Measurements from ENCODE around the gene CD7. TPM values are rescaled to one million over a fixed set of nuclear protein-coding genes. Genes with fewer than 3 reads are reported as not detected.

The CD7 gene
- total and polyA plus RNA-seq, 2 donors (not counting 3 experiments of a cell fraction or from before 2014, with no cell fraction given): not detected

- no peak overlapping the region for H3K27ac ChIP-seq (ENCODE audit: insufficient read depth, low read depth, low read length)
- no peak overlapping the region for H3K4me2 ChIP-seq (ENCODE audit: insufficient read depth, low read length)
- no peak for DNase-seq (ENCODE audit: low read depth, low spot score)
- no peak overlapping the region for H2AFZ ChIP-seq (ENCODE audit: low read depth, low read length)
- FAIRE-seq: no peak
- peaks cover 15% of the 10 kb centered on the region for H3K4me1 ChIP-seq (ENCODE audit: control insufficient read depth, extremely low read depth, insufficient read depth, low read length)
- no peaks in the 10 kb centered on the region for H4K20me1 ChIP-seq (replicated peaks; ENCODE audit: control insufficient read depth, extremely low read depth, insufficient read depth, low read length)
- dilution Hi-C loops (cut with MboI; ENCODE audit: extremely low pct_ligation_motif_present, low sequenced_read_pairs) (no loop called here), intact Hi-C loops (cut with micrococcal nuclease) (no loop called here)
- no peaks in the 10 kb centered on the region for H3K36me3 ChIP-seq (ENCODE audit: control insufficient read depth in 2 of 2, extremely low read depth in 1 of 2, insufficient read depth in 2 of 2, low read length in 2 of 2)
- no peaks in the 10 kb centered on the region for H3K79me2 ChIP-seq (ENCODE audit: control insufficient read depth, insufficient read depth, low read length)
- TF ChIP-seq CTCF (IDR thresholded peaks at IDR 0.05; ENCODE audit: extremely low read depth in 1 of 2, insufficient read depth in 1 of 2, low read depth in 1 of 2, low read length in 2 of 2): no peak
- no TSS peak for BruUV-seq (replicated peaks)
- H3K9me3 ChIP-seq (replicated peaks; ENCODE audit: control insufficient read depth, insufficient read depth, low read length): no peaks in the 10 kb centered on the region
- H3K27me3 ChIP-seq (ENCODE audit: control insufficient read depth in 2 of 2, insufficient read depth in 2 of 2, low read length in 2 of 2): no peaks in the 10 kb centered on the region
- CTCF ChIA-PET: interaction anchor here (1.9 kb wide), 1 partner anchor 11 kb away, joined by 4 read pairs; no protein-coding TSS in a partner anchor
- H3K4me3 ChIP-seq (replicated peaks in 1 of 3; ENCODE audit: insufficient read depth in 1 of 3, low read depth in 1 of 3, low read length in 3 of 3): no peak overlapping the region
- H3K9ac ChIP-seq (replicated peaks; ENCODE audit: extremely low read depth, insufficient read depth, low read length): no peak overlapping the region
- POLR2A ChIA-PET: no interaction called here
- H3K9me1 ChIP-seq (replicated peaks; ENCODE audit: control insufficient read depth, extremely low read depth, insufficient read depth, low read length): no peaks in the 10 kb centered on the region
These were observed 14.8 kb downstream of the CD7 start for GRCh38 chr17:82302568-82302963.

- H3K27me3 ChIP-seq (ENCODE audit: control insufficient read depth in 2 of 2, insufficient read depth in 2 of 2, low read length in 2 of 2): no peaks in the 10 kb centered on the region
- intact Hi-C loops (cut with micrococcal nuclease): loop anchor here (1.0 kb wide), 1 partner anchor 19 kb away; no protein-coding TSS in a partner anchor
- no peaks in the 10 kb centered on the region for H3K9me3 ChIP-seq (replicated peaks; ENCODE audit: control insufficient read depth, insufficient read depth, low read length)
- DNase-seq (ENCODE audit: low read depth, low spot score) (no peak), FAIRE-seq (no peak)
- no peaks in the 10 kb centered on the region for H4K20me1 ChIP-seq (replicated peaks; ENCODE audit: control insufficient read depth, extremely low read depth, insufficient read depth, low read length)
- peaks cover 18% of the 10 kb centered on the region for H3K4me1 ChIP-seq (ENCODE audit: control insufficient read depth, extremely low read depth, insufficient read depth, low read length)
- no peak overlapping the region for H3K4me3 ChIP-seq (replicated peaks in 1 of 3; ENCODE audit: insufficient read depth in 1 of 3, low read depth in 1 of 3, low read length in 3 of 3)
- H3K9ac ChIP-seq (replicated peaks; ENCODE audit: extremely low read depth, insufficient read depth, low read length): no peak overlapping the region
- H2AFZ ChIP-seq (ENCODE audit: low read depth, low read length): no peak overlapping the region
- no peaks in the 10 kb centered on the region for H3K9me1 ChIP-seq (replicated peaks; ENCODE audit: control insufficient read depth, extremely low read depth, insufficient read depth, low read length)
- no peaks in the 10 kb centered on the region for H3K79me2 ChIP-seq (ENCODE audit: control insufficient read depth, insufficient read depth, low read length)
- no peak overlapping the region for H3K27ac ChIP-seq (ENCODE audit: insufficient read depth, low read depth, low read length)
- POLR2A ChIA-PET: no interaction called here
- BruUV-seq (replicated peaks): no TSS peak
- no peaks in the 10 kb centered on the region for H3K36me3 ChIP-seq (ENCODE audit: control insufficient read depth in 2 of 2, extremely low read depth in 1 of 2, insufficient read depth in 2 of 2, low read length in 2 of 2)
- no peak for TF ChIP-seq POLR2AphosphoS5 (IDR thresholded peaks at IDR 0.05; ENCODE audit: insufficient read depth, low read depth, low read length)
- TF ChIP-seq CTCF (IDR thresholded peaks at IDR 0.05; ENCODE audit: extremely low read depth in 1 of 2, insufficient read depth in 1 of 2, low read depth in 1 of 2, low read length in 2 of 2): no peak
- no peak for TF ChIP-seq JUN (IDR thresholded peaks at IDR 0.05; ENCODE audit: borderline replicate concordance, insufficient read depth, insufficient read length, low read depth)
- no peak for TF ChIP-seq MAX (IDR thresholded peaks at IDR 0.05; ENCODE audit: insufficient read depth, insufficient read length)
- TF ChIP-seq GATA2 (IDR thresholded peaks at IDR 0.05; ENCODE audit: insufficient read depth, insufficient read length, low read depth, low read length): no peak
- no peak for TF ChIP-seq FOS (IDR thresholded peaks at IDR 0.05; ENCODE audit: borderline replicate concordance, insufficient read depth, low read length)
- TF ChIP-seq POLR2A (IDR thresholded peaks at IDR 0.05; ENCODE audit: low read depth, low read length): no peak
- no peak for TF ChIP-seq MYC (IDR thresholded peaks at IDR 0.05; ENCODE audit: low read depth, low read length)
- TF ChIP-seq EZH2 (IDR thresholded peaks at IDR 0.05; ENCODE audit: borderline replicate concordance, low read depth, low read length, severe bottlenecking): no peak
- dilution Hi-C loops (cut with MboI; ENCODE audit: extremely low pct_ligation_motif_present, low sequenced_read_pairs): no loop called here
- CTCF ChIA-PET: interaction anchor here (0.9 to 4.4 kb wide), 7 partner anchors 12 to 272 kb away, joined by 4 to 16 read pairs (median 6); no protein-coding TSS in a partner anchor
- no peak overlapping the region for H3K4me2 ChIP-seq (ENCODE audit: insufficient read depth, low read length)
These were observed 15.4 kb downstream of the CD7 start for GRCh38 chr17:82301916-82302567.

All from endothelial cell of umbilical vein (primary cell).